Body of pancreas (tissue), 4 donors: ENCODE results near the gene FURIN.

Experiments used
- POLR2A ChIP-seq, 3 donors: fragments of 450-650 bp; IDR thresholded peaks; one replicate each; pipeline ENCODE4 v1.6.1; 2016; ENCODE audit warnings: antibody characterized with exemption in 3 of 3, mild to moderate bottlenecking in 2 of 3
- TF ChIP-seq, protein P1 (sequence below), 7 experiments: fragments of 450-650 bp in 4 of 7; fragments of 200-600 bp in 3 of 7; sonication (generic) in 3 of 7; IDR thresholded peaks; one replicate each; pipeline ENCODE4 v1.5.1; 2016 to 2019; ENCODE audit warnings: antibody characterized with exemption in 7 of 7

DNA sequence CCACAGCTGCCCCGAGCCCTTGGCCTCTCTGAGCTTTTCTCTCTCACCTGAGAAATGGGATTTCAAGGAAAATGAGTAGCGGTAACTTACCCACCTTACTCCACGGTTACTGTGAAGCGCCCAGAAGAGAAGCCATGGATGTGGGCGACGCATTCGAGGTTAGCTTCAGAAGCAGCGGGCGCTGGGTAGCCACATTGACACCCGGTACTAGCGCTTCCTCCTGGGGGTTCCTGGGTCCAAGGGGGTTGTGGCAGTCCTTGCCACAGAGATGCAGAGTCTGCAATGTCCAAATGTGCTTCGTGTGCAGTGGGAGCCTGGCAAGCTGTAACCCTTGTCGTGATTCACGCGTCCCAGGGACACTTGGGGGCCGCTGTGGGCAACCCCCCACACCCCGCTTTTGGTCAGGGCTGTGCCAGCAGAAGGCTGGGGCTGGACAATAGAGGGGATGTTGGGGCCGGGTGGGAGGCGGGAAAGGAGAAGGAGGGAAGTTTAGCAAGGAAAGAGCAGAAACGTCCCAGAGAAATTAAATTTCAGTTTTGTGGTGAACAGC lies 41.4 kb upstream of the FURIN start:
- TF ChIP-seq, protein P1, sequence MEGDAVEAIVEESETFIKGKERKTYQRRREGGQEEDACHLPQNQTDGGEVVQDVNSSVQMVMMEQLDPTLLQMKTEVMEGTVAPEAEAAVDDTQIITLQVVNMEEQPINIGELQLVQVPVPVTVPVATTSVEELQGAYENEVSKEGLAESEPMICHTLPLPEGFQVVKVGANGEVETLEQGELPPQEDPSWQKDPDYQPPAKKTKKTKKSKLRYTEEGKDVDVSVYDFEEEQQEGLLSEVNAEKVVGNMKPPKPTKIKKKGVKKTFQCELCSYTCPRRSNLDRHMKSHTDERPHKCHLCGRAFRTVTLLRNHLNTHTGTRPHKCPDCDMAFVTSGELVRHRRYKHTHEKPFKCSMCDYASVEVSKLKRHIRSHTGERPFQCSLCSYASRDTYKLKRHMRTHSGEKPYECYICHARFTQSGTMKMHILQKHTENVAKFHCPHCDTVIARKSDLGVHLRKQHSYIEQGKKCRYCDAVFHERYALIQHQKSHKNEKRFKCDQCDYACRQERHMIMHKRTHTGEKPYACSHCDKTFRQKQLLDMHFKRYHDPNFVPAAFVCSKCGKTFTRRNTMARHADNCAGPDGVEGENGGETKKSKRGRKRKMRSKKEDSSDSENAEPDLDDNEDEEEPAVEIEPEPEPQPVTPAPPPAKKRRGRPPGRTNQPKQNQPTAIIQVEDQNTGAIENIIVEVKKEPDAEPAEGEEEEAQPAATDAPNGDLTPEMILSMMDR (IDR thresholded peaks at IDR 0.05), result no peak
- TF ChIP-seq POLR2A (IDR thresholded peaks at IDR 0.05), result no peak
